ENCODE data around the gene BCHE.
A peak's percentile ranks its signal among the peaks of the same experiment; 100 is the strongest.

The BCHE gene

DNA sequence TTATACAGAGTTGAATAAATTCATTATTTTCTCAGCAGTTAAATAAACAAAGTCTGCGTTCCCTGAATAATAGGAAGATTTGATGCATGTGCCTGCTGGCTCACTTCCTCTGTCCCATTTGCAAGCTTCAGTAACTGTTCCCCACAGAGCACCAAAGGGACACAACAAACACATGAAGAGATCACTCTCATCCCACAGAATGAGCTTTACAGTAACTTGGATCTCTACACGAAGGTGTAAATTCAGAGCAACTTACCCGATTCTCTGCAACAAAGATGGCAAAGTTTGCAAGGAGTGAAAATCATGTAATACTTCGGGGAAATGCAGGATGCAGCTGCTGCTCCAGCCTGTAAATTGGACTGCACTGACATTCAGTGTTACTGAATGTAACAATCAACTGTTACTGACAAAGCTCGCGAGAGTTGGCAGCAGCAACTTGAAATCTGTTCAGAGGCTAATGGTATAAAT lies at the start of gene BCHE:
Gene BCHE (minus strand): TSS at position 366 of the 468 bp plus-strand sequence. CDS start 6,390 bp downstream, outside the sequence.
- no peak for TF ChIP-seq POLR2A (IDR thresholded peaks at IDR 0.05; ENCODE audit: low read depth, low read length)
- FAIRE-seq (peak; percentile 99), DNase-seq (ENCODE audit: insufficient read length, low spot score) (peak; percentile 12)

DNA sequence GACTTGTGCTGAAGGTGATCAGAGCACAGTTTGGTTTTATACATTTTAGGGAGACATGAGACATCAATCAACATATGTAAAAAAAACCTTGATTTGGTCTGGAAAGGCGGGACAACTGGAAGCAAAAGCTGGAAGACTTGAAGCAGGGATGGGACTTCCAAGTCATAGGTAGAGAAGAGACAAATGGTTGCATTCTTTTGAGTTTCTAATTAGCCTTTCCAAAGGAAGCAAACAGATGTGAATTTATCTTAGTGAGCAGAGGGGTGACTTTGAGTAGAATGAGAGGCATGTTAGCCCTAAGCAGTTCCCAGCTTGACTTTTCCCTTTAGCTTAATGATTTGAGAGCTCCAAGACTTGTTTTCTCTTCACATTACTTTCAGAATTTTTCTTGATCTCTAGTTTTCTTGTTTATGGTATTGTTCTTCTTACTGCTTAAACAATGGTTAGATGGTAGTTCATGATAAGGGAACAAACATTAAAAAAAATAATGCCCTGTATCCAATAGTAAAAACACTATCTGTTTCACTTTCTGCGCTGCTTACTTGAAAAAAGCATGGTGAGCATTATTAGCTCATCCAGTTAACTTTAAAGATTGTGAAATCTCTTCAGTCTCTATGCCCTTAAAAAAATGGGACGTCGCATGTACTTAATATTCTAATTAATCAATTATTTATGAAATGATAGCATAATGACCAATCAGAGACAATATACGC lies 48.5 kb upstream of the BCHE start:
- FAIRE-seq (no peak), DNase-seq (ENCODE audit: insufficient read length, low spot score) (no peak)
- no peak for TF ChIP-seq POLR2A (IDR thresholded peaks at IDR 0.05; ENCODE audit: low read depth, low read length)

DNA sequence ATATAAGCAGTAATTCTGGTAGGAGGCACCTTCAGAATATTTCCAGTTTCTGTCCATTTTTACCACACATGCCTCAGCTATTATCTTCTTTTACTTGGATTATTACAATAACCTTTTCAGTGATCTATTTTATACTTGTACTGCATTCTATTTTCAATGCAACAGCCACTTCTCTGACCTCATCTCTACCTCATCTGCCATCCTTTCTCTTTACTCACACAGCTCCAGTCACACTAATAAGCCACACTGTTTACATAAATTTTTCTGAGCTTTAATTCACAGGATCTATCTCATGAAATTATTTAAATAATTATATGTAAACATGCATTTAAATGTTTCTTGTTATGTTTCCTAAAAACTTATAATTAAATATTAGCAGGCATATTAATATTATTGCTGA lies 47.3 kb upstream of the BCHE start:
- FAIRE-seq (no peak), DNase-seq (ENCODE audit: insufficient read length, low spot score) (no peak)
- TF ChIP-seq POLR2A (IDR thresholded peaks at IDR 0.05; ENCODE audit: low read depth, low read length) = no peak

DNA sequence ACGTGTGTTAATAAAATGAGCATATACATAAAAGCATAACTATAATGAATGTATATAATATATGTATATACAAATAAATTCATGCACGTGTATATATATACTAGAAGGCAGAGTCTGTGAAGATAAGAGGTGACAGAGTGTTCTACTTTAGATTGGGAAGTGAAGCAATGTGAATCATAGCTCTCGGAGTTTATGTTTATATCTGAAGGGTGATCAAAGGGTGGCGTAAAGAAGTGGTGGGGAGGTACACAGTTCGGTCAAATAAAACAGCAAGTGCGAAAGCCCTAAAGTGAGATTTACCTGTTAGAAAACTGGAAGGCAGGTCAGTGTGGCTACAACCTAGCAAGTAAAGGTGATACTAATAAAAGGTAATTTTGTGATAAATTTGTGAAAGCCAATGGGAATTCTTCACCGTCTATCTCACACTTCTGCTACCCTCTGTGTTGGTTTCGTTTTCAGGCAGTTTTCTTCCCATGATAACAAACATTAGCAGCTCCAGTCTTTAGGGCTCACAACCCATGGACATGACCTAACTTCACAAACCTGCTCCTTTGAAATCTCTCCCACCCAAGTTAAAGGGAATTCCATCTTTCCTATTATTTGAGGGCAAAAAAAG lies 46.7 kb upstream of the BCHE start:
- FAIRE-seq (peak; percentile 83), DNase-seq (ENCODE audit: insufficient read length, low spot score) (no peak)
- no peak for TF ChIP-seq POLR2A (IDR thresholded peaks at IDR 0.05; ENCODE audit: low read depth, low read length)

DNA sequence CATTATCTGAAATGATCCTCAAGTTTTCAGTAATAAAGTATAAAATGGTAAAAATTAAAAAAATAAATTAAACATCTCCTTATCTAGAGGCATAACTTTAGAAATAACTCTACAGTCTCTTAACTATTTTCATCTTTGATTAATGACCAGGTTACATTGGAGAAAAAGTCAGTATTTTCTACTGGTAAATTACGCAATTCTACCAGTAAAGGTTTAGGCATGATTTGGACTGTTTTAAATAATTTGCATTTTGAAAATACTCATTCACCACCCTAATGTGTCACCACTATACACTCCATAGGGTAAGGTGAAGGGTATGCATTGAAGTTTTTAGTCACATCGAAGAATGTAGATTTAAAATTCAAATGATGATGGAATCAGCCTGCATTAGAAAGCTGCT lies 45.9 kb upstream of the BCHE start:
- FAIRE-seq = no peak
- TF ChIP-seq POLR2A (IDR thresholded peaks at IDR 0.05; ENCODE audit: low read depth, low read length) = no peak
- DNase-seq (ENCODE audit: insufficient read length, low spot score) = no peak

DNA sequence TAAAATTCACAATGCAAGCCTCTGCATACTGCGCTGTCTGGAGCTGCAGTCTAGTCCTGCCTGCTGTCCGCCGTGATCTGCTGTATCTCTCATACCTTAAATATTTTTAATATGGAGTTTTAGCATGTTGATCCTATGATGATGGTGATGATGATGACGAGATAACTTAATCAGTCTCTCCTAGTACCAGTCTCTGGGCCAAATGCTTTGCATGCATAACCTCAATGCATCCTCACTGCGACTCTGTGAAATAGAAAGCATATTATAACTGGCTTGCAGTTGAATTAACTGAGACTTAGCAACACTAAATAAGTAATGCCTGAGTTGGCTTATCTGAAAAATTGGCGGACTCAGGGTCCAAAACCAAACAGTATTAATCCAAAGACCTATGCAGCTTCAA lies 38.4 kb upstream of the BCHE start:
- FAIRE-seq (no peak), DNase-seq (ENCODE audit: insufficient read length, low spot score) (no peak)
- TF ChIP-seq POLR2A (IDR thresholded peaks at IDR 0.05; ENCODE audit: low read depth, low read length) = no peak

DNA sequence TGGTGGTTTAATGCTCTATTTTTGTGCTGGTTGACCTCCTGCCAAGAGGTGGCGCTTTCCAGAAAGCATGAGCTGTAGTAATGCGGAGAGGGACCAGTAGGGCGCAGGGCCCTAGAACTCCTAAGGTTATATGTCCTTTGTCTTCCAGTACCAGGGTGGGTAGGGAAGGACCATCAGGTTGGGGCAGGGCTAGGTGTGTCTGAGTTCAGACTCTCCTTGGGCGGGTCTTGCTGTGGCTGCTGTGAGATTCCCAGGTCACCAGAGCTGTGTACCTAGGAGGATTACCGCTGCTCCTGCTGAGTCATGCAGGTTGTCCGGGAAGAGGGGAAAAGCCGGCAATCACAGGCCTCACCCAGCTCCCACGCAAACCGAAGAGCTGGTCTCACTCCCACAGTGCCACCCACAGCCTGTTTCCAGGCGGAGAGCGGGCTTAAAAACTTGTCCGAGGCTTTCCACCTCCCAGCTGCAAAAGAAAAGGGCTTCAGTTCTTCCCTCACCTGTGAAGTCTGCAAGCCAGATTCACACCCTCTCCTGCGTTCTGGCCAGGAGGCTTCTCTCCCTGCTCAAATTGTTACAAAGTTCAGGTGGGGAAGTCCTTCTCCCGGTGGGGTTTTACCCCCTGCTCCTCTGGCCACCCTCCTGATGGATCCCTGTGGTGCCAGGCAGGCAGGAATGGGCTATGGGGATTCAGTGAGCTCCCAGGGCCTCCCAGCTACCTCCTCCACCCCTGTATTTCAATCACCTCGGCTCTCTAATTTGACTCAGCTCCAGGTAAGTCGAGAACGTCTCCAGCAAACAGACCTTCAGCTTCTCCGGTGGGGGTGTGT lies 37.7 kb upstream of the BCHE start:
- FAIRE-seq = no peak
- TF ChIP-seq POLR2A (IDR thresholded peaks at IDR 0.05; ENCODE audit: low read depth, low read length) = no peak
- no peak for DNase-seq (ENCODE audit: insufficient read length, low spot score)

DNA sequence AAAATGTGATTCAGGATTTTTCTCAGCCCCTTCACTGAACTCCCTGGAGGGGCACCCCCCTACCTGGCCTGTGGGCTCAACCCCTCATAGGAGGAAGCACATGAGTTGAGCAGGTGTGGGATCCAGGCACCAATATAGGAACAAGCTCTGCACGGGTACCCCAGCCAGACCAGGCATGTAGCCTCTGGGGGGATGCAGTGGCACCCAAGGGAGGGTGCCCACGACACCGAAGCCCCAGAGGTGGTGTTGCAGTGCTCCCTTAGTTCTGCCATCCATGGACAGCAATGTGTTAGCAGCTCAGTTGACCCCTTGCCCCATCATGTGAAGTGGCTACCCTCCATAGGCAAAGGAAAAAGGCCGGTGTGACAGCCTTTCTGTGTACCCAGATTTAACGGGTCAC lies 30.9 kb upstream of the BCHE start:
- no peak for TF ChIP-seq POLR2A (IDR thresholded peaks at IDR 0.05; ENCODE audit: low read depth, low read length)

DNA sequence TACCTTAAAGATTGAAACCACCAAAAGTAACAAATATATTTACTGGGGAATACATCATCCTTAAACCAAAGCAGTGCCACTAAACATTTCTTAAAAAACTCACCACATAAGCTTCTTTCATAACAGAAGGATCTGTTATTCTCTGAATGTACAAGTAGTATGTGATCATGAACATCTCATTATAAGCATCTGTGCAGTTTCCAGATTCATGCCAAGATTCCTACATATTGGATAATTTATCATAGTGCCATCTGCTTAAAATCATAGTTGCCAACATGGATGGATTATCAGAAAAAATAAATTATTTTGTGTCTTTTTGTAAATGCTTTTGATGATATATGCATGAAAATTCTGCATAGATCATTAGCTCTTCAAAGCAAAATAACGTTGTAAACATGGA lies 21.8 kb upstream of the BCHE start:
- TF ChIP-seq POLR2A (IDR thresholded peaks at IDR 0.05; ENCODE audit: low read depth, low read length) = no peak
- no peak for DNase-seq (ENCODE audit: insufficient read length, low spot score)
- FAIRE-seq = no peak

More for the DNA sequence above, 30.9 kb upstream of the BCHE start:
- DNase-seq (ENCODE audit: insufficient read length, low spot score) (no peak), FAIRE-seq (no peak)

DNA sequence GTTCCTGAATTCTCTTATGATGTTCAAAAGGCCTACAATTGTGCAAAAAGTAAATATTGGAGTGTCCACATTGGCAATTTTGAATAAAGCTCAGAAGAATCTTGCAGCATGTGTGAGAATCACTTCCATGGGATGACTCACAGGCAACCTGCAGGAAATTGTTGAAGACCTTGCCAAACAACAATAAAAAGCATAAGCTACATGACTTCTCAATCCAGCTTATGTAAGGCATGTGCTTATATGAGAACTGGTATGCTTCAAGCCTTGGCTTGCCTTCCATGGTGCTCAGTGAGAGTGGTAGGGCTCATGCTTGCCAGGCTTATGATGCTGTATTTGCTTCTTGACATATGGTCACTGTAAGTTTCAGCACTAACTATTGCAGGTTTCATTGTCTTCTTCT lies 18.4 kb upstream of the BCHE start:
- no peak for DNase-seq (ENCODE audit: insufficient read length, low spot score)
- TF ChIP-seq POLR2A (IDR thresholded peaks at IDR 0.05; ENCODE audit: low read depth, low read length) = no peak
- peak; percentile 92 for FAIRE-seq

DNA sequence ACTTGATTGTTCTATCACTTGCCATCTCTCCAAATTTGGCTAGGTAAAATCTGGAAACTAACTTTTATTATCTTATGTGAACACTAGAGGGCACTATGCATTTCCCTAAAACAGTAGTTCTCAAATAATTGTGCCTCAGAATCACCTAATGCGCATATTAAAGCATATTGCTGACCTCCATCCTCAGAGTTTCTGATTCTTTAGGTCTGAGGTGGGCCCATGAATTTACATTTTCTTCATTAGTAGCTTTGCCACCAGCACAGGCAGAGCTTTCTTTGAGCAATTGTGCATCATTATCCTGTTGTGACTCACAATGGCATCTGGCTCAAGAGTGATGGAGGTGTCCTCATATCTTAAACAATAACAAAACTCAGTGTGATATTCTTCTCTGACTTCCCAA lies 17.5 kb upstream of the BCHE start:
- TF ChIP-seq POLR2A (IDR thresholded peaks at IDR 0.05; ENCODE audit: low read depth, low read length) = no peak
- DNase-seq (ENCODE audit: insufficient read length, low spot score) (no peak), FAIRE-seq (peak; percentile 85)

DNA sequence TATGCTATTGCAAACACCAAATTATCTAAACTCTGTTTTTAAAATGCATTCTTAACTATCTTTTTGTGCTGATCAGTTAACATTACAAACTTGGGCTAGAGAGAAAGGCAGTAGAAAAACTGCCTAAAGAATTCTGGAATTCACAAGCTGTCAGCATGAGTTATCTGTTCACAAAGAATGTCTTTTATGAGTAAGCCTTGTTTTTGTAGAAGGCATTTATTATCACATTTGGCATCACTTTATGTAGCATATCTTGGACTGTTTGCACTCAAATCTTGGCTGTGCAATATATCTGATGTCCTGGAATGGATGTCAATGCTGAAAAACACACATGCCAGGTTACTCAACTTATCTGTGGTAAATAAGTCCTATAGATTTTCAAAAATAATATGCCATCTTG lies 15.5 kb upstream of the BCHE start:
- FAIRE-seq (peak; percentile 52), DNase-seq (ENCODE audit: insufficient read length, low spot score) (no peak)
- TF ChIP-seq POLR2A (IDR thresholded peaks at IDR 0.05; ENCODE audit: low read depth, low read length) = no peak

DNA sequence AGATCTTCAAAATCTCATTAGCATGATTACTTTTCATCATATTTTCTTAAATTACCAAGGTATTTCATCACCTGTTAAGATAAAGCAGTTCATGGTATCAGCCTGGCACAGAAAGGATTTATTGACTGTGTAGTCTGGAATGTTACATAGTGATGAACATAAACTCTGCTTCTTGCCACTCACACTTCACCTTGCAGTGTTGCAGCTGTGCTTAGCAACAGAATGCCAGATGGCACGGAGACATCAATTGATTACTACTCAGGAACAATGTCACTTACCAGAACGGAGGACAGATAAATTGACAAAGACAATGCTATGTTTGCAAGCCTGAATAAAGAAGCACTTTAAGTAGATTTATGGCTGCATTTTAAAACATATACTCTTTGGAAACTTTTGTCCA lies 15.0 kb upstream of the BCHE start:
- FAIRE-seq = peak; percentile 43
- TF ChIP-seq POLR2A (IDR thresholded peaks at IDR 0.05; ENCODE audit: low read depth, low read length) = no peak
- no peak for DNase-seq (ENCODE audit: insufficient read length, low spot score)

DNA sequence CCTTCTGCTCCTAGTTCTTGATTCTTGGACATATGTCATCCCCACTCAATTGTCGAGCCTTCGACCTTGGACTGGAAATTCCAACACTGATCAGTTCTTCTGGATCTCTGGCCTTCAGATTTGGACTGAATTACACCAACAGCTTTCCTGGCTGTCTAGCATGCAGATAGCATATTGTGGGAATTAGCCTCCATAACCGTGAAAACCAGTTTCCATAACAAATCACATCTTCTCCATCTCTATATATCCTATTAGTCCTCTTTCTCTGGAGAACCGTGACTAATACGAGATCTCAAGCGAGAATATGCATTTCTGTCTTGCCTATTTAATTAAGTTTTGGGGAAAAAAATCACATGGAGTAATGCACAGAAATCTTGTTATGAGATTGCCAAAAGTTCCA lies 8.8 kb upstream of the BCHE start:
- FAIRE-seq (no peak), DNase-seq (ENCODE audit: insufficient read length, low spot score) (no peak)
- no peak for TF ChIP-seq POLR2A (IDR thresholded peaks at IDR 0.05; ENCODE audit: low read depth, low read length)
